BJ (cell line): Measurements from ENCODE around the gene HTR3B. TPM values are rescaled to one million over a fixed set of nuclear protein-coding genes. Genes with fewer than 3 reads are reported as not detected.

Source experiments
- CTCF ChIA-PET: fragments of 350-600 bp; formaldehyde crosslinking; extraction: SDS; loops from one replicate; lab custom pipeline; 2021; ENCODE audit warnings: antibody characterized with exemption, inconsistent platforms; lab: Yijun Ruan, JAX
- POLR2A ChIA-PET: fragments of 300-600 bp; sonication (Branson Sonifier 250); formaldehyde crosslinking; extraction: SDS; loops from one replicate; lab custom pipeline; 2021; ENCODE audit warnings: antibody characterized with exemption; lab: Charles Lee
- DNase-seq: peaks from one replicate; pipeline ENCODE4 v3.0.0-alpha.2; 2011; ENCODE audit warnings: low read depth
- H3K27me3 ChIP-seq: 2 replicates; pipeline ENCODE4 v1.6.0; 2011; ENCODE audit warnings: low read length; ENCODE audit not compliant: control insufficient read depth, insufficient read depth
- H3K36me3 ChIP-seq: 2 replicates; pipeline ENCODE4 v1.5.1; 2011; ENCODE audit warnings: low read length; ENCODE audit not compliant: control insufficient read depth, insufficient read depth
- H3K4me3 ChIP-seq: 2 replicates; pipeline ENCODE4 v1.5.1; 2011; ENCODE audit warnings: low read depth, mild to moderate bottlenecking, control low read depth, low read length
- CTCF ChIP-seq: IDR thresholded peaks from 2 replicates; pipeline ENCODE4 v1.5.1; 2011; ENCODE audit warnings: low read depth, mild to moderate bottlenecking, control low read depth, inconsistent platforms, low read length, moderate library complexity; ENCODE audit not compliant: insufficient read depth
- polyA minus RNA-seq: library from RNA; depleted of rRNA, polyadenylated mRNA; stranded (reverse); fragments of >200 nt; gene quantifications from 2 replicates; pipeline ENCODE4 v1.2.3, GENCODE V29; 2011; rRNA and poly(A)+ RNA removed
- polyA plus RNA-seq: library from polyadenylated mRNA; depleted of rRNA; stranded (reverse); fragments of >200 nt; gene quantifications from 2 replicates; pipeline ENCODE4 v1.2.3, GENCODE V29; 2011; rRNA removed

The HTR3B gene
- polyA plus RNA-seq (not detected in 2 replicates), polyA minus RNA-seq (not detected in 2 replicates)

- ChIA-PET POLR2A (no interaction called here), CTCF (interaction anchor here (1.0 to 5.8 kb wide), 4 partner anchors 9 to 360 kb away, joined by 3 to 36 read pairs (median 4); no protein-coding TSS in a partner anchor)
- peaks cover 6% of the 10 kb centered on the region; the same call in 1 of the 2 replicates for H3K27me3 ChIP-seq
- DNase-seq = no peak
- TF ChIP-seq CTCF = no peak
- H3K36me3 ChIP-seq = no peaks in the 10 kb centered on the region
- H3K4me3 ChIP-seq = no peak within 1 kb of the TSS
These were observed at the start of gene HTR3B for GRCh38 chr11:113904379-113905101. Gene HTR3B (plus strand): TSS chr11:113904796. CDS start chr11:113904934, 138 bp downstream.

- no peak for DNase-seq
- no peak for TF ChIP-seq CTCF
- H3K36me3 ChIP-seq = peaks cover 6% of the 10 kb centered on the region
- CTCF ChIA-PET = no interaction called here
- no peaks in the 10 kb centered on the region for H3K27me3 ChIP-seq
- POLR2A ChIA-PET = no interaction called here
- H3K4me3 ChIP-seq = no peak overlapping the region
These were observed 48.8 kb upstream of the HTR3B start for GRCh38 chr11:113855803-113856202.

GRCh38 chr11:113856966-113857759, 47.4 kb upstream of the HTR3B start:
- DNase-seq = no peak
- Histone ChIP-seq H3K4me3 (no peak overlapping the region), H3K36me3 (peaks cover 2% of the 10 kb centered on the region; the same call in 1 of the 2 replicates), H3K27me3 (no peaks in the 10 kb centered on the region)
- POLR2A ChIA-PET = no interaction called here
- no peak for TF ChIP-seq CTCF
- CTCF ChIA-PET = interaction anchor here (0.6 kb wide), 2 partner anchors 17 to 403 kb away, joined by 3 read pairs; no protein-coding TSS in a partner anchor

GRCh38 chr11:113859665-113860064, 44.9 kb upstream of the HTR3B start:
- Histone ChIP-seq H3K4me3 (no peak overlapping the region), H3K36me3 (no peaks in the 10 kb centered on the region), H3K27me3 (no peaks in the 10 kb centered on the region)
- no peak for TF ChIP-seq CTCF
- no peak for DNase-seq
- POLR2A ChIA-PET = no interaction called here
- CTCF ChIA-PET = interaction anchor here (0.8 to 1.6 kb wide), 2 partner anchors 11 kb away, joined by 3 to 4 read pairs; no protein-coding TSS in a partner anchor

GRCh38 chr11:113862435-113862834, 42.2 kb upstream of the HTR3B start:
- H3K27me3 ChIP-seq = no peaks in the 10 kb centered on the region
- DNase-seq = no peak
- ChIA-PET CTCF (no interaction called here), POLR2A (no interaction called here)
- H3K4me3 ChIP-seq = no peak overlapping the region
- TF ChIP-seq CTCF = no peak
- H3K36me3 ChIP-seq = no peaks in the 10 kb centered on the region
